Smooth muscle cell (in vitro differentiated cells): ENCODE data around the gene TMEM198. TPM values are rescaled to one million over a fixed set of nuclear protein-coding genes. Genes with fewer than 3 reads are reported as not detected.

ENCODE experiments used
- DNase-seq: peaks from one replicate; lab custom pipeline; 2025; ENCODE audit not compliant: unreplicated experiment; lab: John Stamatoyannopoulos, UW
- H2AFZ ChIP-seq: fragments of 200-600 bp; sonication (generic); 2 replicates; pipeline ENCODE4 v1.6.0; 2016; ENCODE audit warnings: antibody characterized with exemption, low read depth, mild to moderate bottlenecking
- H3F3A ChIP-seq: fragments of 200-600 bp; sonication (generic); 2 replicates; pipeline ENCODE4 v1.6.0; 2017; ENCODE audit warnings: antibody characterized with exemption, low read depth
- H3K27ac ChIP-seq: fragments of 200-600 bp; sonication (generic); 2 replicates; pipeline ENCODE4 v1.5.1; 2016; ENCODE audit warnings: low read depth, mild to moderate bottlenecking
- H3K27me3 ChIP-seq: fragments of 200-600 bp; sonication (generic); 2 replicates; pipeline ENCODE4 v1.6.1; 2016; ENCODE audit warnings: low read depth, mild to moderate bottlenecking
- H3K36me3 ChIP-seq: fragments of 200-600 bp; sonication (generic); 2 replicates; pipeline ENCODE4 v1.5.1; 2016; ENCODE audit warnings: low read depth
- H3K4me1 ChIP-seq: fragments of 200-600 bp; sonication (generic); 2 replicates; pipeline ENCODE4 v1.5.1; 2016; ENCODE audit warnings: low read depth
- H3K4me2 ChIP-seq: fragments of 200-600 bp; sonication (generic); 2 replicates; pipeline ENCODE4 v1.6.0; 2016; ENCODE audit warnings: mild to moderate bottlenecking
- H3K4me3 ChIP-seq: fragments of 200-600 bp; sonication (generic); 2 replicates; pipeline ENCODE4 v1.5.1; 2016; ENCODE audit warnings: mild to moderate bottlenecking
- H3K79me2 ChIP-seq: fragments of 200-600 bp; sonication (generic); 2 replicates; pipeline ENCODE4 v1.6.0; 2016; ENCODE audit warnings: low read depth, mild to moderate bottlenecking
- H3K9ac ChIP-seq: fragments of 200-600 bp; sonication (generic); 2 replicates; pipeline ENCODE4 v1.6.0; 2016; ENCODE audit warnings: low read depth
- H3K9me3 ChIP-seq: fragments of 200-600 bp; sonication (generic); replicated peaks from 2 replicates; pipeline ENCODE4 v1.5.1; 2016; ENCODE audit warnings: low read depth
- H4K20me1 ChIP-seq: fragments of 200-600 bp; sonication (generic); 2 replicates; pipeline ENCODE4 v1.6.0; 2016; ENCODE audit warnings: low read depth
- CTCF ChIP-seq: fragments of 200-600 bp; sonication (generic); IDR thresholded peaks from 2 replicates; pipeline ENCODE4 v1.5.1; 2017; ENCODE audit warnings: borderline replicate concordance, mild to moderate bottlenecking, antibody characterized with exemption; ENCODE audit not compliant: insufficient read depth, poor library complexity, severe bottlenecking
- WGBS: methylation state at CpG from one replicate; pipeline ENCODE4 v1.1.7; 2016; ENCODE audit warnings: low lambda C conversion rate; 5-methylcytosine and 5-hydroxymethylcytosine counted together
- polyA plus RNA-seq: library from polyadenylated mRNA; unstranded; fragments of >200 nt; fragmentation: Nextera tagmentation; extraction: Ambion mirVana; gene quantifications from 2 replicates; pipeline ENCODE4 v1.2.1, GENCODE V29; 2016
- total RNA-seq: library from RNA; depleted of rRNA; stranded (reverse); fragments of >200 nt; gene quantifications from 2 replicates; pipeline ENCODE4 v1.2.3, GENCODE V29; 2014

The TMEM198 gene
- total and polyA plus RNA-seq, 2 experiments from 2014 or later, result 3.3 to 6.9 TPM

- H4K20me1 ChIP-seq, result no peaks in the 10 kb centered on the region
- no peak overlapping the region for H3K4me2 ChIP-seq
- no peak overlapping the region for H3K4me3 ChIP-seq
- no peak overlapping the region for H3K27ac ChIP-seq
- H3K79me2 ChIP-seq, result no peaks in the 10 kb centered on the region
- H2AFZ ChIP-seq, result no peak overlapping the region
- H3K9ac ChIP-seq, result no peak overlapping the region
- no peak for TF ChIP-seq CTCF
- H3F3A ChIP-seq, result no peaks in the 10 kb centered on the region
- no peak for DNase-seq
- no peaks in the 10 kb centered on the region for H3K27me3 ChIP-seq
- 91% methylated on average over 2 of the region's 2 CpGs for WGBS
- H3K9me3 ChIP-seq, result no peaks in the 10 kb centered on the region
- H3K36me3 ChIP-seq, result no peaks in the 10 kb centered on the region
- peaks cover 22% of the 10 kb centered on the region for H3K4me1 ChIP-seq
These were observed 37.5 kb downstream of the TMEM198 start for GRCh38 chr2:219581346-219581745.

GRCh38 chr2:219591091-219591490 is 47.3 kb downstream of the TMEM198 start:
- Histone ChIP-seq H3K4me2 (no peak overlapping the region), H4K20me1 (no peaks in the 10 kb centered on the region), H3K9ac (no peak overlapping the region), H3K4me3 (no peak overlapping the region), H3K36me3 (no peaks in the 10 kb centered on the region), H3F3A (peaks cover 9% of the 10 kb centered on the region), H3K9me3 (no peaks in the 10 kb centered on the region), H3K79me2 (no peaks in the 10 kb centered on the region), H3K4me1 (no peaks in the 10 kb centered on the region), H2AFZ (no peak overlapping the region), H3K27ac (no peak overlapping the region), H3K27me3 (no peaks in the 10 kb centered on the region)
- WGBS, result 64% methylated on average over 4 of the region's 4 CpGs
- DNase-seq, result no peak
- TF ChIP-seq CTCF, result no peak

DNA sequence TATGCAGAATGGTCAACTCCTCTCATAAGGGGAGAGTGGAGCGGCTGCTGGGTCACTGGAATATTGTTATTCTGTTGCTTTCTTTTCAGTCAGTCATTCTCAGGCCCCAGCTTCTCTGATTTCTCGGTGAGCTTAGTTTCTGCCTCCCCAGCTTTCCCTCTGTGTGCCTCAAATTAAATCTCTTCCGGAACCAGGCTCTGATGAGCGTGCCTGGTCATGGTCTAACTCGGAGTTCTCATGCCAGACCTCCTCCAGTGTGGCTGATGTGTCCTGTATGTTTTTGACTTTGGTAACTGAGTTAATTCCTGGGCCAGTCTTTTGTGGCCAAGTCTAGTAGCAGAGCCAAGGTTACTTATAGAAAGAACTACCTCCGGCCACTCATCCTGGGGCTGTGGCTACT is 48.9 kb downstream of the TMEM198 start:
- Histone ChIP-seq H4K20me1 (no peaks in the 10 kb centered on the region), H3K9me3 (no peaks in the 10 kb centered on the region), H3K4me1 (peaks cover 6% of the 10 kb centered on the region), H3K36me3 (no peaks in the 10 kb centered on the region), H3F3A (peaks cover 20% of the 10 kb centered on the region), H2AFZ (peak overlapping the region; percentile 82), H3K79me2 (no peaks in the 10 kb centered on the region), H3K27ac (no peak overlapping the region), H3K4me2 (peak overlapping the region; percentile 3), H3K9ac (no peak overlapping the region), H3K27me3 (no peaks in the 10 kb centered on the region), H3K4me3 (no peak overlapping the region)
- no peak for TF ChIP-seq CTCF
- no peak for DNase-seq
- 66% methylated on average over 6 of the region's 6 CpGs for WGBS

DNA sequence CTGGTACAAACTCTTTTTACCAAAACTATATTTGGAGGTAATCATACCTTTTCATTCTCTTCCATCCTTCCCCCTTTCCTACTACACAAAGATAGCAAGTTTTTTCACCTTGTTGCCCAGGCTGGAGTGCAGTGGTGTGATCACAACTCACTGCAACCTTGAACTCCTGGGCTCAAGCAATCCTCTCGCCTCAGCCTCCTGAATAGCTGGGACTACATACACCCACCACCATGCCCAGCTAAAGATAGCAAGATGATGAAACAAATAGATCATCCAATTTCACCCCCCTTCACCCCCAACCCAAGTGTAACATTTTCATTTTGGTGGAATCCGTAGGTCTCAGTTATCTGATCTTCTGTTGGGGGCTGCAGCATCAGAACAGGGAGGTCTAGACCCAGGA is 49.3 kb downstream of the TMEM198 start:
- no peak overlapping the region for H3K4me3 ChIP-seq
- no peak for DNase-seq
- no peaks in the 10 kb centered on the region for H3K36me3 ChIP-seq
- no peaks in the 10 kb centered on the region for H3K9me3 ChIP-seq
- no peak for TF ChIP-seq CTCF
- H3K4me2 ChIP-seq, result no peak overlapping the region
- H3K27me3 ChIP-seq, result no peaks in the 10 kb centered on the region
- peaks cover 20% of the 10 kb centered on the region for H3F3A ChIP-seq
- H3K9ac ChIP-seq, result no peak overlapping the region
- no peak overlapping the region for H2AFZ ChIP-seq
- no peaks in the 10 kb centered on the region for H3K79me2 ChIP-seq
- no peak overlapping the region for H3K27ac ChIP-seq
- H3K4me1 ChIP-seq, result peaks cover 6% of the 10 kb centered on the region
- 91% methylated on average over 2 of the region's 2 CpGs for WGBS
- H4K20me1 ChIP-seq, result no peaks in the 10 kb centered on the region
